Medulla oblongata (tissue), 1 donor: ENCODE measurements around the gene STARD7.

ENCODE experiments used
- DNase-seq: peaks from one replicate; pipeline ENCODE4 v3.0.0-alpha.2; 2015; ENCODE audit errors: extremely low spot score

Gene STARD7

DNA sequence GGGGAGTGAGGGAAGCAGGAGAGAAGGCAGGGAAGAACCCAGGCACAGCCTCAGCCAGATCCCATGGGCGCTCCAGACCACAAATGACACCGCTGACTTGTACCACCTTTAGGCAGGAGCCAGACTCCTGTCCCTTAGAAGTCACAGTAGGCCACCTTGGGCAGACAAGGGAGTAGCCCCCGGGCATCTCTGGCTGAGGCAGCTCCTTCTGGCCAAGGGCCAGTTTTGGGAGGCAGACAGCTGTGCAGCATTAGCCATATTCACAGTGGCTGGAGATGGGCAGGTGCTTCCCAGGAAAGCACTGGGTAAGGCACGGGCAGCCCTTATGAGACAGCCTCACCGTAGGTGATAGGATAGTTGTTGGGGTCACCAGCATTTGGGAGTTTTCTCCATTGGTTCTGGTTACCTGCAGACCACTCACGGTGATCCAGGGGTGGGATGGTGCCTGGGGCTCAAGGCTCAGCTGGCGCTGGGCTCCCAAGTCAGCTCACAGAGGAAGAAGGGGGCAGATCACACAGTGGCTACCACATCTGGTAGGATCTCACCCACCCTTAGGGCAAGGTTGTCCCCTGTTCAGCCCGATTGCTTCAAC lies 72.4 kb downstream of the STARD7 start:
- no peak for DNase-seq

DNA sequence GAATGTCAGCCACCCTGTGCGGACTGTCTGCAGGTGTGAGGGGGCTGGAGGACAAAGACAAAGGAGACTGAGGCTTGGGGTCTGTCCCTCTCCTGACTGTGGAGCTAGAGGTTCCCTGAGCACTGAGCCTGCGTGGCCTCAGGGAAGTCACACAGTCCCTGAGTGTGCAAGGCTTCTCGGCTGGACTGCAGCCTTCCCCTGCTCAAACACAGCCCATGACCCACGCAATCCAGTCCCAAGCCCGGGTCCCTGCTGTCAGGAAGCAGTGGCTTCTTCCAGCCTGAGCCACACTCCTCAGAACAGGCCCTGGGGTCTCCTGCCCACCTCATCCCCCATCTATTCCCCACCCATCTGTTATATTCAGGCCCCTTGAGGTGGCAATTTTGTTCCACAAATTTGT lies 73.0 kb downstream of the STARD7 start:
- no peak for DNase-seq

DNA sequence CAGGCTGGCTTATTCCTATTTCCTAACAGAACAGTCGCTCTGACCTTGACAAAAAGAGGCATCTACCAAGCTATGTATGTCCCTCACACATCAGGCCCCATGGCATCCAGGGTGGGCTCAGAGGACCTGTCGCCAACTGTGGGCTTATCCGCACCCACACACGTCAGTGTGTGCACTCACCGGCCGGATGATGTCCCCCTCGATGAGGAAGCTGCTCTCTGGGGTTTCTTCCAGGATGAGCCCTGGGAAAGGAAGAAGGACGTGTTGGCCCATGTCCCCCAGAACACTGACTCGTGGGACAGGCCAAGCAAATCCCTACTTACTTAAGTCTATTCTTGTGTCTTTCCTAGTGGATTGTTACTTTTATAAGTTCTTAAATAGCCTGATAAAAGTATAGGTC lies 73.5 kb downstream of the STARD7 start:
- no peak for DNase-seq
